ENCODE data around the gene METTL5. TPM values are rescaled to one million over a fixed set of nuclear protein-coding genes. Genes with fewer than 3 reads are reported as not detected.

METTL5 gene
- total and polyA plus RNA-seq, 9 of the 15 experiments (the other 6 are each of a cell fraction or from before 2014, with no cell fraction given) = 149 to 471 (median 224) TPM

- peak; percentile 18; the same call in 1 of the 2 replicates for TF ChIP-seq REST (IDR thresholded peaks at IDR 0.05; ENCODE audit: borderline replicate concordance)
- no peak for TF ChIP-seq REST (CRISPR knock-in tag; IDR thresholded peaks at IDR 0.05; ENCODE audit: low read depth)
- no peak for TF ChIP-seq RAD51 (IDR thresholded peaks at IDR 0.05; ENCODE audit: borderline replicate concordance, low read depth)
- TF ChIP-seq CC2D1A (IDR thresholded peaks at IDR 0.05) = peak; percentile 45; the same call in 1 of the 2 replicates
- peak; percentile 52; the same call in 1 of the 2 replicates for TF ChIP-seq SMARCE1 (IDR thresholded peaks at IDR 0.05)
- peak; percentile 41; the same call in 1 of the 2 replicates for TF ChIP-seq EHMT2 (IDR thresholded peaks at IDR 0.05)
- peak; percentile 49; the same call in 1 of the 2 replicates for TF ChIP-seq ZEB2 (IDR thresholded peaks at IDR 0.05)
- TF ChIP-seq POLR3A (IDR thresholded peaks at IDR 0.05; ENCODE audit: borderline replicate concordance, extremely low read depth, insufficient read depth, insufficient read length) = no peak
- TF ChIP-seq DPF2 (IDR thresholded peaks at IDR 0.05) = peak; percentile 71; the same call in 1 of the 2 replicates
- no peak for TF ChIP-seq FUS (optimal IDR thresholded peaks at IDR 0.05; ENCODE audit: low read depth, low read length)
- TF ChIP-seq BCOR (IDR thresholded peaks at IDR 0.05) = peak; percentile 57; the same call in 1 of the 2 replicates
- TF ChIP-seq CEBPZ (IDR thresholded peaks at IDR 0.05; ENCODE audit: borderline replicate concordance, low read depth, low read length) = no peak
- peak in 1 of 2 experiments; percentile 55; a peak in 2 of 4 replicates for TF ChIP-seq HDAC1 (IDR thresholded peaks at IDR 0.05)
- no peak for TF ChIP-seq SMAD4 (CRISPR knock-in tag; conservative IDR thresholded peaks at IDR 0.05)
- TF ChIP-seq ZNF785 (CRISPR knock-in tag; IDR thresholded peaks at IDR 0.05) = no peak
- TF ChIP-seq BRF1 (IDR thresholded peaks at IDR 0.05; ENCODE audit: borderline replicate concordance, extremely low read depth, insufficient read length) = no peak
Measured at GRCh38 chr2:169853041-169853668, 28.4 kb upstream of the METTL5 start (continued).

Data from K562 (cell line).